Measurements from ENCODE around the gene FHL1. TPM values are rescaled to one million over a fixed set of nuclear protein-coding genes. Genes with fewer than 3 reads are reported as not detected.

FHL1 gene
- total RNA-seq, 1 donor from 2014 or later = 26.8 TPM

DNA sequence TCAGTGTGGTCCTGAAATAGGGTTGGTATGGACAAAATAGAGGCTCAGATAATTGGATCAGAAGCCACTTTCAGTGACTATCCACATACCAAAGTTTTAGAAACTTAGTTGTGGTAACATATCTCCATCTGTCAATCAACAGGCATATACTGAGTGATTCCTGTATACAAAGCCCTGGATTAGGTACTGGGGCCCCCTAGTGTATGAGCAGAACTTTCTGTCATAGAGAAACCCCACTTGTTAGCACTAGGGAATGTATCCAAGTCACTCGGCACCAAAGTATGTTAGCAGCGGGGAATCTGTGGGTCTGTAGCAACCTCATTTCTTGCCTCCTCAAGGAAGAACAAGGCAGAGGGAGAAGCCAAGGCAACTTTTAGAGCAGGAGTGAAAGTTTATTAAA lies 53.1 kb downstream of the FHL1 start:
- Mint-ChIP-seq H3K9me3 (peaks cover 21% of the 10 kb centered on the region), H3K27ac (no peak overlapping the region), H3K36me3 (peaks cover 1% of the 10 kb centered on the region), H3K4me1 (peaks cover 6% of the 10 kb centered on the region), H3K27me3 (ENCODE audit: low read depth) (no peaks in the 10 kb centered on the region), H3K4me3 (no peak overlapping the region)
- DNase-seq (ENCODE audit: low spot score in 2 of 2, unreplicated experiment in 2 of 2) = no peak
- TF ChIP-seq CTCF (IDR thresholded peaks at IDR 0.05; ENCODE audit: unreplicated experiment) = no peak

GRCh38 chrX:136201601-136202000 lies 54.3 kb downstream of the FHL1 start:
- Mint-ChIP-seq H3K27ac (no peak overlapping the region), H3K4me3 (no peak overlapping the region), H3K27me3 (ENCODE audit: low read depth) (no peaks in the 10 kb centered on the region), H3K36me3 (peaks cover 1% of the 10 kb centered on the region), H3K9me3 (peaks cover 16% of the 10 kb centered on the region), H3K4me1 (peaks cover 6% of the 10 kb centered on the region)
- TF ChIP-seq CTCF (IDR thresholded peaks at IDR 0.05; ENCODE audit: unreplicated experiment) = no peak
- DNase-seq (ENCODE audit: low spot score in 2 of 2, unreplicated experiment in 2 of 2) = no peak

DNA sequence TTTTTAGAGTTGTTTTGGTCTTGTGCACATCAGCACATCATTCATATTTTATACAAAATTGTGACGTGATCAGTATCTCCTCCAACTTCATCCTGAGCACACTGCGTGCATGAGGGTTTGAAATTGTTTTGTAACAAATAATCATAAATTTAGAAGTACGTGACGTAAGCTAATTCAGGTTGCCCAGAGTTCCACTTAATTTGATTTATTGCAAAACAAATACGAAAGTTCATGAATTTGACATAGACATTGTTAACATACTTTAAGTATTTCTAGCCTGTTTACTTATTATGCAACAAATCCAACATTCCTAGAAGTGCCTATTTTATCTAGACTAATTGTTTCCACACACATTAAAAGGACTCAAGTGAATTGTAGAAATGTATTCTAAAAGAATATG lies 55.6 kb downstream of the FHL1 start:
- Mint-ChIP-seq H3K4me3 (no peak overlapping the region), H3K4me1 (peaks cover 6% of the 10 kb centered on the region), H3K27ac (peak overlapping the region; percentile 30), H3K27me3 (ENCODE audit: low read depth) (no peaks in the 10 kb centered on the region), H3K36me3 (peaks cover 1% of the 10 kb centered on the region), H3K9me3 (peaks cover 16% of the 10 kb centered on the region)
- DNase-seq (ENCODE audit: low spot score in 2 of 2, unreplicated experiment in 2 of 2) = no peak
- no peak for TF ChIP-seq CTCF (IDR thresholded peaks at IDR 0.05; ENCODE audit: unreplicated experiment)

DNA sequence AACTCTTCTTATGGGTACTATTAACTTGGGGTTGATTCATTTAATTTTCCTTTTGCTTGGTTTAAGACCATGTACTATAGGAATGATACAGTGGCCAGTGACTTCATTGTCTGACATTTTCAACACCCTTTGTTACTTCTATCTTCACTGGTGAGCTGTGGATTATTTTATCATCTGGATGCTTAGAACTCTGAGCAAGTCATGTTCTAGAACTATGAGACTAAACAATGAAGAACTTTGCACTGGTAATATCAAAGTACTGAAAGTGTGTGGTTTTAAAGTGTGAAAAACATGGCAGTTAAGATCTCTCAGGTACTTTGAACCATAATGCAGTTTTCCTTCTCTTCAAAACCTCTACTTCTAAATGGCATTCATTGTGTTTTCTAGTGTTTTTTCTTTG lies 56.1 kb downstream of the FHL1 start:
- Mint-ChIP-seq H3K9me3 (peaks cover 12% of the 10 kb centered on the region), H3K4me1 (peaks cover 6% of the 10 kb centered on the region), H3K36me3 (peaks cover 1% of the 10 kb centered on the region), H3K27me3 (ENCODE audit: low read depth) (no peaks in the 10 kb centered on the region), H3K27ac (peak overlapping the region; percentile 30), H3K4me3 (no peak overlapping the region)
- no peak for TF ChIP-seq CTCF (IDR thresholded peaks at IDR 0.05; ENCODE audit: unreplicated experiment)
- DNase-seq (ENCODE audit: low spot score in 2 of 2, unreplicated experiment in 2 of 2) = no peak

- H3K27me3 Mint-ChIP-seq (ENCODE audit: low read depth) = no peaks in the 10 kb centered on the region
- TF ChIP-seq CTCF (IDR thresholded peaks at IDR 0.05; ENCODE audit: unreplicated experiment) = no peak
- DNase-seq (ENCODE audit: low spot score in 2 of 2, unreplicated experiment in 2 of 2) = no peak
- H3K4me1 Mint-ChIP-seq = peaks cover 6% of the 10 kb centered on the region
- H3K4me3 Mint-ChIP-seq = no peak overlapping the region
- H3K27ac Mint-ChIP-seq = no peak overlapping the region
- H3K36me3 Mint-ChIP-seq = peaks cover 1% of the 10 kb centered on the region
- H3K9me3 Mint-ChIP-seq = peaks cover 8% of the 10 kb centered on the region
These were observed 56.6 kb downstream of the FHL1 start for GRCh38 chrX:136203951-136204350.

- peak overlapping the region; percentile 30 for H3K27ac Mint-ChIP-seq
- H3K4me1 Mint-ChIP-seq = peaks cover 6% of the 10 kb centered on the region
These were observed 57.2 kb downstream of the FHL1 start for GRCh38 chrX:136204571-136204970.

More at GRCh38 chrX:136204571-136204970, 57.2 kb downstream of the FHL1 start:
- peaks cover 1% of the 10 kb centered on the region for H3K36me3 Mint-ChIP-seq
- no peak for TF ChIP-seq CTCF (IDR thresholded peaks at IDR 0.05; ENCODE audit: unreplicated experiment)
- H3K27me3 Mint-ChIP-seq (ENCODE audit: low read depth) = no peaks in the 10 kb centered on the region
- H3K9me3 Mint-ChIP-seq = peaks cover 7% of the 10 kb centered on the region
- no peak for DNase-seq (ENCODE audit: low spot score in 2 of 2, unreplicated experiment in 2 of 2)
- no peak overlapping the region for H3K4me3 Mint-ChIP-seq
